ENCODE measurements around the gene KDELR1.

Gene KDELR1

DNA sequence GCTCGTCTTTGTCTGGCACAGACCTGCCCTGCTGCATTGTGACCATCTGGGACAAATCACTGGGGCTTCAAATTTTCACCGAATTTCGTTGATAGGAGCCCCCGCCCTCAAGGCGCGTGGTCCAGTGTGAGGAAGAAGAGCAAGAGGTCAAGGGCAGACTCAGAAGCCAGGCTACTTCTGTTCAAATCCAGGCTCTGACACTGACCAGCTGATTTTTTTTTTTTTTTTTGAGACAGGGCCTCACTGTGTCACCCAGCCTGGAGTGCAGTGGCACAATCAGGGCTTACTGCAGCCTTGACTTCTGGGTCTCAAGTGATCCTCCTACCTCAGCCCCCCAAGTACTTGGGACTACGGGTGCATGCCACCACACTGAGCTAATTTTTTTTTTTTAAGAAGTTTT is 20.0 kb downstream of the KDELR1 start:
- Mint-ChIP-seq H3K27ac (no peak overlapping the region), H3K36me3 (ENCODE audit: low read depth) (no peaks in the 10 kb centered on the region), H3K4me1 (ENCODE audit: low read depth) (no peaks in the 10 kb centered on the region), H3K4me3 (no peak overlapping the region), H3K9me3 (no peaks in the 10 kb centered on the region), H3K27me3 (ENCODE audit: low read depth) (no peaks in the 10 kb centered on the region)

DNA sequence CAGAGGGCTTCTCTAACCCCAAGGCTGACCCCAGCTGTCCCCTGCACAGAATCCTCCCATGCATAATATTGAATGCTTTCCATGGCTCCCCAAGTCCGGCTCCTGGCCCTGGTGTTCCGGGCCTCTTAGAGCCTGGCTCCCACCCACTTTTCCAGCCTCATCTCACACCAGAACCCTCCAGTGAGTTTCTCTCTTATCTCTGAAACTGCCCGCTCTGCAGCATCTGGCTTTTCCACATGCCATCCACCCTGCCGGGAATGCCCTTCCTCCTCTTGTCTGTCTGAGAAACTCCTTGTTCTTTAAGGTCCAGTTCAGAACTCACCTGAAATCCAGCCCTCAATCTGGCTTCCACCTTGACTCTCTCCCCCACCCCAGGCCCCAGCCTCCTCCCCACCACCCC is 20.4 kb downstream of the KDELR1 start:
- Mint-ChIP-seq H3K27ac (no peak overlapping the region), H3K4me3 (no peak overlapping the region), H3K4me1 (ENCODE audit: low read depth) (no peaks in the 10 kb centered on the region), H3K27me3 (ENCODE audit: low read depth) (no peaks in the 10 kb centered on the region), H3K36me3 (ENCODE audit: low read depth) (no peaks in the 10 kb centered on the region), H3K9me3 (no peaks in the 10 kb centered on the region)

DNA sequence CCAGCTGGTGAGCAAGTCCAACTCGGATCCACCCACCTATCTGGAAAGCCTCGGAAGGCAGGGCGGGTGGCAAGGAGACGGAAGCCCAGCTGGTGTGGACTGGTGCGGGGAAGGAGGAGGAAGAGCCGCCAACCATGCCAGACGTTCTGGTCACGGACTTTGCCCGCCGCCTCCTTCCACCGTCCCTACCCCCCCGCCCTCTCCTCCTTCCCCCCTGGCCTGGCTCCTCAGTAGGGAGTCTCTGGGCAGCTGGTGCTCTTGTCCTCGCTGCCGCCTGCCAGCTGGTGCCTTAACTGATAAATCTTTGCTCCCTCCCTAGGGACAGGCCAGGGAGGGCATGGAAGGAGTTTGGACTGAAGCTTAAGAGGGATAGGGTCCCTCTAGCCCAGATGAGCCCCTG is 22.4 kb downstream of the KDELR1 start:
- no peak overlapping the region for H3K4me3 Mint-ChIP-seq
- H3K4me1 Mint-ChIP-seq (ENCODE audit: low read depth) = peaks cover 9% of the 10 kb centered on the region
- H3K36me3 Mint-ChIP-seq (ENCODE audit: low read depth) = no peaks in the 10 kb centered on the region
- peaks cover 2% of the 10 kb centered on the region for H3K27me3 Mint-ChIP-seq (ENCODE audit: low read depth)
- H3K9me3 Mint-ChIP-seq = no peaks in the 10 kb centered on the region
- H3K27ac Mint-ChIP-seq = no peak overlapping the region

GRCh38 chr19:48367855-48368254 is 23.5 kb downstream of the KDELR1 start:
- no peak overlapping the region for H3K27ac Mint-ChIP-seq
- peaks cover 17% of the 10 kb centered on the region for H3K4me1 Mint-ChIP-seq (ENCODE audit: low read depth)
- no peaks in the 10 kb centered on the region for H3K9me3 Mint-ChIP-seq
- no peak overlapping the region for H3K4me3 Mint-ChIP-seq
- H3K36me3 Mint-ChIP-seq (ENCODE audit: low read depth) = no peaks in the 10 kb centered on the region
- peaks cover 4% of the 10 kb centered on the region for H3K27me3 Mint-ChIP-seq (ENCODE audit: low read depth)

DNA sequence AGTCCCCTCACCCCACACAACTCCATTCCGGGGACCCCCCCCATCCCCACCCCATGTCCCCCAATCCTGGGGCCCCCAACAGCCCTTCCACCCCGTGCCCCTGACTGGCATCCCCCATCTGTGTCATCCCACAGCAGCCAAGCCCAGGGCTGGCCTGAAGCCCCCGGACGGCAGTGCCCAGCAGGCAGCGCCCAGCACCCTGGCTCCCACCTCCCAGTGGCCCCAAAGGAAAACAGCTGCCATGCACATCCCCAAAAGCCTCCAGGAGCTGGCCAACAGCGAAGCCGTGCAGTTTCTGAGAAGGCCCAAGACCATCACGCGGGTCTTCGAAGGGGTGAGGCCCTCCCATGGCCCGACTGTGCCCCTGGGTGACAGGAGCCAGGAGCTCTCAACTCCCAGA is 25.7 kb downstream of the KDELR1 start:
- Mint-ChIP-seq H3K4me3 (no peak overlapping the region), H3K36me3 (ENCODE audit: low read depth) (no peaks in the 10 kb centered on the region), H3K27ac (no peak overlapping the region), H3K27me3 (ENCODE audit: low read depth) (peaks cover 4% of the 10 kb centered on the region), H3K4me1 (ENCODE audit: low read depth) (peaks cover 20% of the 10 kb centered on the region), H3K9me3 (no peaks in the 10 kb centered on the region)

GRCh38 chr19:48364598-48365348 is 26.6 kb downstream of the KDELR1 start:
- Mint-ChIP-seq H3K36me3 (ENCODE audit: low read depth) (no peaks in the 10 kb centered on the region), H3K27me3 (ENCODE audit: low read depth) (peaks cover 4% of the 10 kb centered on the region), H3K4me3 (peak overlapping the region; percentile 79), H3K4me1 (ENCODE audit: low read depth) (peaks cover 20% of the 10 kb centered on the region), H3K9me3 (no peaks in the 10 kb centered on the region), H3K27ac (peak overlapping the region; percentile 92)

GRCh38 chr19:48363810-48364597 is 27.3 kb downstream of the KDELR1 start, which contains the start of the genes SYNGR4 and TMEM143:
SYNGR4 (plus strand) TSS chr19:48364367; CDS start chr19:48365843, 1,476 bp downstream.
TMEM143 (minus strand) TSS chr19:48363940; CDS start chr19:48363920, 20 bp downstream.
- H3K4me3 Mint-ChIP-seq = peak within 1 kb of the TSS; percentile 79
- peak within 1 kb of the TSS; percentile 92 for H3K27ac Mint-ChIP-seq
- H3K4me1 Mint-ChIP-seq (ENCODE audit: low read depth) = peaks cover 20% of the 10 kb centered on the region
- peaks cover 2% of the 10 kb centered on the region for H3K36me3 Mint-ChIP-seq (ENCODE audit: low read depth)
- H3K27me3 Mint-ChIP-seq (ENCODE audit: low read depth) = peaks cover 4% of the 10 kb centered on the region
- no peaks in the 10 kb centered on the region for H3K9me3 Mint-ChIP-seq

- Mint-ChIP-seq H3K9me3 (no peaks in the 10 kb centered on the region), H3K4me1 (ENCODE audit: low read depth) (peaks cover 20% of the 10 kb centered on the region), H3K27ac (peak overlapping the region; percentile 92), H3K4me3 (peak overlapping the region; percentile 79), H3K27me3 (ENCODE audit: low read depth) (peaks cover 4% of the 10 kb centered on the region), H3K36me3 (ENCODE audit: low read depth) (peaks cover 2% of the 10 kb centered on the region)
These were observed 27.9 kb downstream of the KDELR1 start for GRCh38 chr19:48363500-48363809.

GRCh38 chr19:48362716-48363499 is 28.4 kb downstream of the KDELR1 start:
- H3K9me3 Mint-ChIP-seq = no peaks in the 10 kb centered on the region
- H3K27ac Mint-ChIP-seq = peak overlapping the region; percentile 92
- peaks cover 20% of the 10 kb centered on the region for H3K4me1 Mint-ChIP-seq (ENCODE audit: low read depth)
- peaks cover 2% of the 10 kb centered on the region for H3K36me3 Mint-ChIP-seq (ENCODE audit: low read depth)
- peaks cover 4% of the 10 kb centered on the region for H3K27me3 Mint-ChIP-seq (ENCODE audit: low read depth)
- H3K4me3 Mint-ChIP-seq = peak overlapping the region; percentile 79

GRCh38 chr19:48361912-48362311 is 29.4 kb downstream of the KDELR1 start:
- Mint-ChIP-seq H3K27ac (no peak overlapping the region), H3K4me1 (ENCODE audit: low read depth) (peaks cover 20% of the 10 kb centered on the region), H3K36me3 (ENCODE audit: low read depth) (peaks cover 2% of the 10 kb centered on the region), H3K27me3 (ENCODE audit: low read depth) (peaks cover 4% of the 10 kb centered on the region), H3K9me3 (no peaks in the 10 kb centered on the region), H3K4me3 (no peak overlapping the region)

DNA sequence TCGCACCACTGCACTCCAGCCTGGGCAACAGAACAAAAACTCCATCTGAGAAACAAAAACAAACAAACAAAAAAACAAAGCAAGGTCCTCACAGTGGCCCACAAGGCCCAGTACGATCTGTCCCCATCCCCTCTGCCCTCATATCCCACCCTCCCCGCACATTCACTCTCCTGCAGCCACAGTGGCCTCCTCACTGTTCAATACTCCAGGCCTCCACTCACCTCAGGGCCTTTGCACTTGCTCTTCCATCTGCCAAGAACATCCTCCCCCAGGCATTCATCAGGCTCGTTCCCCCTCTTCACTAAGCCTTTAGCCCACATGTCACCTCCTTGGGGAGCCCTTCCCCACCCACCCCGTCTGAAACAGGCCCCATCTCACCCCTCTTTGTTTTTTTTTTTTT is 32.2 kb downstream of the KDELR1 start:
- Mint-ChIP-seq H3K4me3 (no peak overlapping the region), H3K36me3 (ENCODE audit: low read depth) (peaks cover 2% of the 10 kb centered on the region), H3K9me3 (no peaks in the 10 kb centered on the region), H3K4me1 (ENCODE audit: low read depth) (peaks cover 13% of the 10 kb centered on the region), H3K27ac (no peak overlapping the region), H3K27me3 (ENCODE audit: low read depth) (peaks cover 4% of the 10 kb centered on the region)

- Mint-ChIP-seq H3K27me3 (ENCODE audit: low read depth) (no peaks in the 10 kb centered on the region), H3K4me1 (ENCODE audit: low read depth) (no peaks in the 10 kb centered on the region), H3K9me3 (no peaks in the 10 kb centered on the region), H3K4me3 (no peak overlapping the region), H3K27ac (no peak overlapping the region), H3K36me3 (ENCODE audit: low read depth) (peaks cover 2% of the 10 kb centered on the region)
These were observed 35.9 kb downstream of the KDELR1 start for GRCh38 chr19:48355365-48355954.

- Mint-ChIP-seq H3K4me1 (ENCODE audit: low read depth) (no peaks in the 10 kb centered on the region), H3K27me3 (ENCODE audit: low read depth) (no peaks in the 10 kb centered on the region), H3K4me3 (no peak overlapping the region), H3K27ac (no peak overlapping the region), H3K36me3 (ENCODE audit: low read depth) (no peaks in the 10 kb centered on the region), H3K9me3 (no peaks in the 10 kb centered on the region)
These were observed 36.9 kb downstream of the KDELR1 start for GRCh38 chr19:48354332-48354992.

GRCh38 chr19:48353677-48354076 is 37.7 kb downstream of the KDELR1 start:
- H3K36me3 Mint-ChIP-seq (ENCODE audit: low read depth) = no peaks in the 10 kb centered on the region
- no peak overlapping the region for H3K27ac Mint-ChIP-seq
- no peaks in the 10 kb centered on the region for H3K4me1 Mint-ChIP-seq (ENCODE audit: low read depth)
- no peaks in the 10 kb centered on the region for H3K9me3 Mint-ChIP-seq
- H3K27me3 Mint-ChIP-seq (ENCODE audit: low read depth) = no peaks in the 10 kb centered on the region
- no peak overlapping the region for H3K4me3 Mint-ChIP-seq
